Measurements from ENCODE around the gene FAM72A. TPM values are rescaled to one million over a fixed set of nuclear protein-coding genes. Genes with fewer than 3 reads are reported as not detected.
"Not testable (repeated sequence)": the region's sequence is repeated elsewhere in the genome, so short reads cannot be mapped to it uniquely, and the experiment has no call there.

The FAM72A gene
- total RNA-seq, 1 donor from 2014 or later = not detected

DNA sequence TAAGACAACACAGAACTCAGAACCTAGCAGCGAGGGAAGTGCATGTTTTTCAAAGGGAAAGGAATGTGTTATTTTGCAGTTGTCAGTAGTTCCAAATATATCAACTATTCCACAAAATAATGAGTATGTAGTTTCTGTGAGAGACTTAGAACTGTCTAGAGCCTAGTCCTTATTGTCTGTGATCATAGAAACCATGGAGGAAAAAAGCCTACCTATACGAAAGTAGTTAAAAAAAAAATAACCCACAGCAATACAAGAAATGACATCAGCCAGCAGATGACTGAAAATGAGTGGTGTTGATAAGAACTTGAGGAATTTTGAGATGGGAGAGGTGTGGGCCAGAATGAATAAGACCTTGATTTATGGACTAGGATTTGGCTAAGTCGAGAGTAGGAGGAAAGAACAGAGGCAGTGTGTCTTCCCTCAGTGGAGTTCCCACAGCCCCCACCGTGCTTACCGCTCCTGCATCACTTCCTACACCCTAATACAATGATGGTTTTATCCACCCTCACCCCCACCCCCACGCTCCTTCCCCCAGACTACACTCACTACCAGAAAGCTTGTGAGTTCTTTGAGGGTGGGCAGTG lies 21.6 kb upstream of the FAM72A start:
- H3K36me3 ChIP-seq (ENCODE audit: control insufficient read depth, insufficient read depth, low read length); FAIRE-seq; H3K4me3 ChIP-seq (ENCODE audit: low read depth, low read length); H3K27me3 ChIP-seq (ENCODE audit: control insufficient read depth, insufficient read depth, low read length); DNase-seq (ENCODE audit: low read depth): not testable (repeated sequence)

- DNase-seq (ENCODE audit: low read depth); H3K36me3 ChIP-seq (ENCODE audit: control insufficient read depth, insufficient read depth, low read length); H3K27me3 ChIP-seq (ENCODE audit: control insufficient read depth, insufficient read depth, low read length); FAIRE-seq; H3K4me3 ChIP-seq (ENCODE audit: low read depth, low read length): not testable (repeated sequence)
These were observed 18.9 kb upstream of the FAM72A start for GRCh38 chr1:206221585-206221984.

GRCh38 chr1:206220332-206221000 lies 17.8 kb upstream of the FAM72A start:
- H3K36me3 ChIP-seq (ENCODE audit: control insufficient read depth, insufficient read depth, low read length); DNase-seq (ENCODE audit: low read depth); FAIRE-seq; H3K4me3 ChIP-seq (ENCODE audit: low read depth, low read length); H3K27me3 ChIP-seq (ENCODE audit: control insufficient read depth, insufficient read depth, low read length): not testable (repeated sequence)

- H3K27me3 ChIP-seq (ENCODE audit: control insufficient read depth, insufficient read depth, low read length); FAIRE-seq; DNase-seq (ENCODE audit: low read depth); H3K4me3 ChIP-seq (ENCODE audit: low read depth, low read length); H3K36me3 ChIP-seq (ENCODE audit: control insufficient read depth, insufficient read depth, low read length): not testable (repeated sequence)
These were observed 17.1 kb upstream of the FAM72A start for GRCh38 chr1:206219514-206220331.

- H3K27me3 ChIP-seq (ENCODE audit: control insufficient read depth, insufficient read depth, low read length); FAIRE-seq; H3K36me3 ChIP-seq (ENCODE audit: control insufficient read depth, insufficient read depth, low read length): not testable (repeated sequence)
These were observed 16.1 kb upstream of the FAM72A start for GRCh38 chr1:206218765-206219164.

DNA sequence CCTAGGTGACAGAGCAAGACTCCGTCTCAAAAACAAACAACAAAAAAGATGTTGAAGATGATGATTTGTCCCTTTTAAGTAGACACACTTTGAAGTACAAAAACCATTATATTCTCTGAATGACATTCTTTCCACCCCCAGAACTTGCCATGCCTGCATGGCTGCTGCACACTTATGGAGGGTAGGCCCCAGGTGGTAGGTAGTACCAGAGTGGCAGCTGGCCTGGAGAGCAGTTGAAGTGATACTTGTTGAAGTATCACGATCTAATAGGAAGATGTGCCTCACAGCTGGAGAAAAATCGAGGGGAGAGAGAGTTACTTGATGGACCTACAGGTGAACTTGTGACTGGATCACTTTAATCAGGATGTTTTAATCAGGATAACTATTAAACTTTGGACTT lies 15.6 kb upstream of the FAM72A start:
- not testable (repeated sequence) for H3K36me3 ChIP-seq (ENCODE audit: control insufficient read depth, insufficient read depth, low read length); DNase-seq (ENCODE audit: low read depth); FAIRE-seq; H3K27me3 ChIP-seq (ENCODE audit: control insufficient read depth, insufficient read depth, low read length); H3K4me3 ChIP-seq (ENCODE audit: low read depth, low read length)

More at GRCh38 chr1:206218765-206219164, 16.1 kb upstream of the FAM72A start:
- not testable (repeated sequence) for DNase-seq (ENCODE audit: low read depth); H3K4me3 ChIP-seq (ENCODE audit: low read depth, low read length)

DNA sequence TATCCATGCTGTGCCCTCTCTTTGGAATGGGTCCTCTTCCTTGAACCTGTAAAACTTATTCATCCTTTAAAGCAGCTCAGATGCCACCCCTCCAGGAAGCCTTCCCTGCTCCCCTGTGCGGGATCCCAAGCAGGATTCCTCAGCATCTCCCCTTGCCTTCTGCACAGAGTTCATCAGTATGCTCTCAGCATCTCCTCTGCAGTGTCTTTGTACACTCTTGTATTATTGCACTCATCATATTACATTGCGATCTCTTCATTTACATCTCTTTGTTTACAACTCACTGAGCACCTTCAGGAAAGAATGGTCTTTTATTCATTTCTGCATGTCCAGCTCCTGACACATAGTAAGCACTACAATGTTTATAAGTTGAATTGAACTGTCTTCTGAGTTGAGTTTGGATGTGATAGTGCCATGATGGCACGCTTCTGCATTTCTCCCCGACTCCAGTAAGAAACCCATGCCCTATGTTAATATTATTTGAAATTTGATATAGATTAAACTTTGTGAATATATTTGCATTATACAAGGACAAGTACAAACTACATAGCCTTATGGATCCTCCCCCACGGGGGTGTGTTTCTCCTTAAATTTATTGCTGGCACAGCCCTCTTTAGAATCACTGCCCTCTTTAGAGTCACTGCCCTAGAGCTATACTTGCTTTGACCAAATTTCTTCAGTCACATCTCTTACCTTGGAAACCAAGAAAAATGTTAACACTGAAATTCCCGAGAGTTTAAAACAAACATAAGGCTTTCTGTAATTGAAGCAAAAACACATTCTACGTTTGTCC lies 13.2 kb upstream of the FAM72A start:
- H3K36me3 ChIP-seq (ENCODE audit: control insufficient read depth, insufficient read depth, low read length); FAIRE-seq; H3K4me3 ChIP-seq (ENCODE audit: low read depth, low read length); H3K27me3 ChIP-seq (ENCODE audit: control insufficient read depth, insufficient read depth, low read length); DNase-seq (ENCODE audit: low read depth): not testable (repeated sequence)

- not testable (repeated sequence) for H3K4me3 ChIP-seq (ENCODE audit: low read depth, low read length); FAIRE-seq
These were observed 8.2 kb upstream of the FAM72A start for GRCh38 chr1:206210802-206211201.

GRCh38 chr1:206205569-206205968 lies 2.9 kb upstream of the FAM72A start:
- FAIRE-seq; H3K36me3 ChIP-seq (ENCODE audit: control insufficient read depth, insufficient read depth, low read length); H3K27me3 ChIP-seq (ENCODE audit: control insufficient read depth, insufficient read depth, low read length); H3K4me3 ChIP-seq (ENCODE audit: low read depth, low read length); DNase-seq (ENCODE audit: low read depth): not testable (repeated sequence)

More at GRCh38 chr1:206210802-206211201, 8.2 kb upstream of the FAM72A start:
- H3K27me3 ChIP-seq (ENCODE audit: control insufficient read depth, insufficient read depth, low read length); DNase-seq (ENCODE audit: low read depth); H3K36me3 ChIP-seq (ENCODE audit: control insufficient read depth, insufficient read depth, low read length): not testable (repeated sequence)

GRCh38 chr1:206204871-206205270 lies 2.2 kb upstream of the FAM72A start:
- FAIRE-seq; H3K27me3 ChIP-seq (ENCODE audit: control insufficient read depth, insufficient read depth, low read length); DNase-seq (ENCODE audit: low read depth); H3K36me3 ChIP-seq (ENCODE audit: control insufficient read depth, insufficient read depth, low read length): not testable (repeated sequence)
- H3K4me3 ChIP-seq (ENCODE audit: low read depth, low read length) = peak overlapping the region; percentile 35

DNA sequence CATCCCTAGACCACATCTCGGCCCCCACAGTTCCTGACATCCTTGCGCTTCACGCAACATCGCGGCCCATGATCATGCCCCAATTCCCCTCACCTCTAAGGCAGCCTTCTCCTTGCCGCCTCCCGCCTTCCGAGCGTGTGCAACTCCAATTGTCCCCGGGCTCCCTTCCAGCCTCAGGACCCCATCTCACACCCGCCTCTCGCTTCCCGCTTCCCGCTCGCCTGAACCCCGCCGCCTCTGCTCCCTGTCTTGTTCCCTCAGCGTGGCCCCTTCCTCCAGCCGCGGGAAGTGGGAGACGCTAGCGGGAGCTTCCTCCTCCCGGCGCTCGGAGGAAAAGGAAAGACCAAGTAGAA lies 1.5 kb upstream of the FAM72A start:
- FAIRE-seq; H3K27me3 ChIP-seq (ENCODE audit: control insufficient read depth, insufficient read depth, low read length); DNase-seq (ENCODE audit: low read depth); H3K36me3 ChIP-seq (ENCODE audit: control insufficient read depth, insufficient read depth, low read length): not testable (repeated sequence)
- H3K4me3 ChIP-seq (ENCODE audit: low read depth, low read length) = peak overlapping the region; percentile 37

GRCh38 chr1:206203364-206204158 lies 922 bp upstream of the FAM72A start, which contains the start of gene SRGAP2:
Gene SRGAP2, plus strand, starts transcription at chr1:206203541. Its CDS starts 2,430 bp downstream, at chr1:206205971.
- H3K36me3 ChIP-seq (ENCODE audit: control insufficient read depth, insufficient read depth, low read length); FAIRE-seq; DNase-seq (ENCODE audit: low read depth); H3K27me3 ChIP-seq (ENCODE audit: control insufficient read depth, insufficient read depth, low read length): not testable (repeated sequence)
- peak within 1 kb of the TSS; percentile 39 for H3K4me3 ChIP-seq (ENCODE audit: low read depth, low read length)

DNA sequence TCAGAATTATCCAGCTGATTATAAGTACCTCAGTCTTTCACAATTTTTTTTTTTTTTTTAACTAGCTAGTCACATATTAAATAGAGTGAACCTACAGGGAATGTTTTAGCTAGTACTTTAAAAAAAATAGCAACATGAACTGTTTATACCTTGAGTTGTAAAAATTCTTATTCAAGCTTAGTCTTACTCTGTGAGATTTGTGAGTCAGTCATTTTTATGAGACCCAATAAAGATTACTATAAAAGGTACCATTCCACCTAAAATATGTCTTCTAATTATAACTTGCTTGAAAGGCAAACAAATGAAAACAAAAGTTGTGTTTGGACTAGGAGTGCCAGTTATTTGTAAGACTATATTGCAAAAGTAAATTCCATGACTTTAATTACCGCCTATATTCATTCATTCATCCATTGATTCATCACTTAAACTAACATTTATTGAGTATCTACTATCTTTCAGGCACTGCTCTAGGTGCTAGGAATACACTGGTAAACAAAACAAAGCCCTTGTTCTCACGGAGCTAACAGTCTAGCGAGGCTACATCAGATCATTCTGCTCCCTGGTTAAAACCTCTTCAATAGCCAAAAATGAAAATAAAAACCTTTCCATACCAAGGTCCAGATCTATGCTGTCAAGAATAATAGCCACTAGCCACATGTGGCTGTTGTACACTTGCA lies 5.8 kb downstream of the FAM72A start:
- FAIRE-seq; H3K27me3 ChIP-seq (ENCODE audit: control insufficient read depth, insufficient read depth, low read length); H3K4me3 ChIP-seq (ENCODE audit: low read depth, low read length); DNase-seq (ENCODE audit: low read depth); H3K36me3 ChIP-seq (ENCODE audit: control insufficient read depth, insufficient read depth, low read length): not testable (repeated sequence)

Measured in bronchial epithelial cell (primary cell).